Activated naive CD4-positive, alpha-beta T cell treated with anti-CD3 and anti-CD28 coated beads for 36 hours (primary cell): ENCODE measurements around the gene EMID1. TPM values are rescaled to one million over a fixed set of nuclear protein-coding genes. Genes with fewer than 3 reads are reported as not detected.

Experiments used
- CTCF ChIA-PET: fragments of 350-600 bp; sonication (Branson Sonifier 250); formaldehyde crosslinking; loops from one replicate; lab custom pipeline; 2021; ENCODE audit warnings: antibody characterized with exemption; lab: Charles Lee
- DNase-seq: peaks from one replicate; pipeline ENCODE4 v3.0.0-alpha.2; 2020
- H3K27ac Mint-ChIP-seq: one replicate; pipeline ENCODE4 v1.8.0; 2021; ENCODE audit warnings: mild to moderate bottlenecking, mixed read lengths
- H3K27me3 Mint-ChIP-seq: one replicate; pipeline ENCODE4 v1.8.0; 2021; ENCODE audit warnings: low read depth, mixed read lengths
- H3K36me3 Mint-ChIP-seq: one replicate; pipeline ENCODE4 v1.8.0; 2021; ENCODE audit warnings: low read depth, mixed read lengths
- H3K4me1 Mint-ChIP-seq: one replicate; pipeline ENCODE4 v1.8.0; 2021; ENCODE audit warnings: low read depth, mixed read lengths
- H3K4me3 Mint-ChIP-seq: one replicate; pipeline ENCODE4 v1.8.0; 2021; ENCODE audit warnings: mild to moderate bottlenecking, moderate library complexity, mixed read lengths
- H3K9me3 Mint-ChIP-seq: one replicate; pipeline ENCODE4 v1.8.0; 2021; ENCODE audit warnings: mixed read lengths
- intact Hi-C: fragments of 100-400 bp; cut with micrococcal nuclease; formaldehyde crosslinking; loops from one replicate; pipeline ENCODE4 v1.15.1; 2023
- total RNA-seq, 2 experiments: library from RNA; stranded (reverse); gene quantifications; one replicate each; pipeline ENCODE4 v1.2.3, GENCODE V29; 2021

EMID1 gene
- total RNA-seq, 2 experiments from 2014 or later = not detected

GRCh38 chr22:29197096-29197495 lies 8.6 kb upstream of the EMID1 start:
- Mint-ChIP-seq H3K4me3 (no peak overlapping the region), H3K27me3 (peaks cover 13% of the 10 kb centered on the region), H3K36me3 (no peaks in the 10 kb centered on the region), H3K27ac (no peak overlapping the region), H3K9me3 (peaks cover 2% of the 10 kb centered on the region), H3K4me1 (peaks cover under 1% of the 10 kb centered on the region)
- CTCF ChIA-PET = interaction anchor here (0.6 to 1.0 kb wide), 2 partner anchors 408 to 596 kb away, joined by 3 read pairs; no protein-coding TSS in a partner anchor
- intact Hi-C loops = no loop called here
- DNase-seq = no peak

GRCh38 chr22:29198240-29198639 lies 7.5 kb upstream of the EMID1 start:
- CTCF ChIA-PET = interaction anchor here (0.7 to 1.0 kb wide), 2 partner anchors 47 to 597 kb away, joined by 3 read pairs; no protein-coding TSS in a partner anchor

GRCh38 chr22:29199702-29200400 lies 5.8 kb upstream of the EMID1 start:
- H3K4me1 Mint-ChIP-seq = peaks cover 6% of the 10 kb centered on the region
- intact Hi-C loops = no loop called here
- H3K27ac Mint-ChIP-seq = no peak overlapping the region
- no peak for DNase-seq
- H3K27me3 Mint-ChIP-seq = peaks cover 26% of the 10 kb centered on the region
- CTCF ChIA-PET = no interaction called here
- no peak overlapping the region for H3K4me3 Mint-ChIP-seq
- H3K9me3 Mint-ChIP-seq = peaks cover 2% of the 10 kb centered on the region
- H3K36me3 Mint-ChIP-seq = no peaks in the 10 kb centered on the region

More at GRCh38 chr22:29198240-29198639, 7.5 kb upstream of the EMID1 start:
- Mint-ChIP-seq H3K36me3 (no peaks in the 10 kb centered on the region), H3K4me3 (no peak overlapping the region), H3K9me3 (peaks cover 2% of the 10 kb centered on the region), H3K27ac (no peak overlapping the region), H3K27me3 (peaks cover 18% of the 10 kb centered on the region), H3K4me1 (peaks cover 6% of the 10 kb centered on the region)
- intact Hi-C loops = no loop called here
- no peak for DNase-seq

GRCh38 chr22:29200901-29201300 lies 4.8 kb upstream of the EMID1 start:
- H3K27me3 Mint-ChIP-seq = peaks cover 28% of the 10 kb centered on the region
- intact Hi-C loops = no loop called here
- CTCF ChIA-PET = no interaction called here
- H3K9me3 Mint-ChIP-seq = no peaks in the 10 kb centered on the region
- no peaks in the 10 kb centered on the region for H3K36me3 Mint-ChIP-seq
- no peak overlapping the region for H3K4me3 Mint-ChIP-seq
- H3K4me1 Mint-ChIP-seq = peaks cover 6% of the 10 kb centered on the region
- no peak overlapping the region for H3K27ac Mint-ChIP-seq
- DNase-seq = no peak

GRCh38 chr22:29201782-29202181 lies 3.9 kb upstream of the EMID1 start:
- H3K27ac Mint-ChIP-seq = no peak overlapping the region
- no peak overlapping the region for H3K4me3 Mint-ChIP-seq

GRCh38 chr22:29202212-29203192 lies 3.2 kb upstream of the EMID1 start:
- Mint-ChIP-seq H3K9me3 (no peaks in the 10 kb centered on the region), H3K27me3 (peaks cover 42% of the 10 kb centered on the region), H3K4me1 (peaks cover 6% of the 10 kb centered on the region), H3K4me3 (no peak overlapping the region), H3K36me3 (no peaks in the 10 kb centered on the region), H3K27ac (no peak overlapping the region)
- intact Hi-C loops = loop anchor here (1.0 kb wide), 1 partner anchor 43 kb away; no protein-coding TSS in a partner anchor
- peak; percentile 65 for DNase-seq
- CTCF ChIA-PET = interaction anchor here (1.0 to 2.3 kb wide), 4 partner anchors 12 to 46 kb away, joined by 4 to 7 read pairs (median 5); no protein-coding TSS in a partner anchor

More at GRCh38 chr22:29201782-29202181, 3.9 kb upstream of the EMID1 start:
- Mint-ChIP-seq H3K4me1 (peaks cover 6% of the 10 kb centered on the region), H3K27me3 (peaks cover 35% of the 10 kb centered on the region), H3K36me3 (no peaks in the 10 kb centered on the region), H3K9me3 (no peaks in the 10 kb centered on the region)
- intact Hi-C loops = loop anchor here (1.0 kb wide), 1 partner anchor 44 kb away; no protein-coding TSS in a partner anchor
- CTCF ChIA-PET = interaction anchor here (1.1 kb wide), 1 partner anchor 44 kb away, joined by 4 read pairs; no protein-coding TSS in a partner anchor
- no peak for DNase-seq

GRCh38 chr22:29203488-29204454 lies 1.9 kb upstream of the EMID1 start:
- H3K36me3 Mint-ChIP-seq = no peaks in the 10 kb centered on the region
- H3K27ac Mint-ChIP-seq = no peak overlapping the region
- no peaks in the 10 kb centered on the region for H3K9me3 Mint-ChIP-seq
- intact Hi-C loops = no loop called here
- H3K27me3 Mint-ChIP-seq = peaks cover 45% of the 10 kb centered on the region
- DNase-seq = no peak
- H3K4me1 Mint-ChIP-seq = peaks cover 6% of the 10 kb centered on the region
- CTCF ChIA-PET = interaction anchor here (0.7 to 3.0 kb wide), 5 partner anchors 14 to 69 kb away, joined by 4 to 13 read pairs (median 6); no protein-coding TSS in a partner anchor
- no peak overlapping the region for H3K4me3 Mint-ChIP-seq

- no peaks in the 10 kb centered on the region for H3K36me3 Mint-ChIP-seq
- CTCF ChIA-PET = interaction anchor here (2.3 to 3.0 kb wide), 2 partner anchors 41 to 44 kb away, joined by 7 to 13 read pairs; no protein-coding TSS in a partner anchor
- H3K4me1 Mint-ChIP-seq = peaks cover 6% of the 10 kb centered on the region
- H3K9me3 Mint-ChIP-seq = no peaks in the 10 kb centered on the region
- intact Hi-C loops = no loop called here
- DNase-seq = no peak
- no peak overlapping the region for H3K27ac Mint-ChIP-seq
- H3K27me3 Mint-ChIP-seq = peaks cover 45% of the 10 kb centered on the region
- H3K4me3 Mint-ChIP-seq = no peak overlapping the region
Observed at GRCh38 chr22:29204455-29205183, 1.1 kb upstream of the EMID1 start.

- Mint-ChIP-seq H3K27ac (no peak overlapping the region), H3K4me1 (peaks cover 6% of the 10 kb centered on the region)
- CTCF ChIA-PET = interaction anchor here (0.9 to 3.0 kb wide), 2 partner anchors 40 to 63 kb away, joined by 3 to 13 read pairs; no protein-coding TSS in a partner anchor
Observed at GRCh38 chr22:29205252-29205593, 473 bp upstream of the EMID1 start.

GRCh38 chr22:29206372-29207242 lies 911 bp downstream of the EMID1 start:
- Mint-ChIP-seq H3K4me3 (peak overlapping the region; percentile 13), H3K9me3 (no peaks in the 10 kb centered on the region), H3K4me1 (peaks cover 6% of the 10 kb centered on the region), H3K36me3 (no peaks in the 10 kb centered on the region), H3K27me3 (peaks cover 37% of the 10 kb centered on the region), H3K27ac (no peak overlapping the region)
- CTCF ChIA-PET = interaction anchor here (0.6 to 3.0 kb wide), 2 partner anchors 39 to 215 kb away, joined by 4 to 13 read pairs; no protein-coding TSS in a partner anchor
- DNase-seq = no peak
- intact Hi-C loops = no loop called here

More at GRCh38 chr22:29205252-29205593, 473 bp upstream of the EMID1 start:
- no peaks in the 10 kb centered on the region for H3K36me3 Mint-ChIP-seq
- H3K27me3 Mint-ChIP-seq = peaks cover 45% of the 10 kb centered on the region
- no peak for DNase-seq
- H3K9me3 Mint-ChIP-seq = no peaks in the 10 kb centered on the region
- intact Hi-C loops = no loop called here
- no peak overlapping the region for H3K4me3 Mint-ChIP-seq
